Measurements from ENCODE around the gene SND1.

The SND1 gene

DNA sequence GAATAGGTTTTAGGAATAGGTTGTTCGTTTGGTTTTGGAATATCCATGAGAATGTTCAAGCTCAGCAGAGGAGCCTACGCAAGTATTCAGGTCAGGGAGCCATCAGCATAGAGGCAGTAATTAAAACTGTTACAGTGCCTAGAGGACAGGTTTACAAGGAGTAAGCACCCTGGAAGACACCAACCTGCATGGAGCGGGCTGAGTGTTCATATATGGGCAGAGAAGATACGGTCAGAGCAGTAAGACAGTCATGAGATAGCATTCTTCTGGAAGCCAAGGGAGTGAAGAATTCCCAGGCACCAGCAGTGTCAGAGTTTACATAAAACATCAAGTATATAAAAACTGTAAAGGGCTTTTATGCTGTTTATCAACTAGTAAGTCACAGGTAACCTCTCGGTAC lies 282.7 kb downstream of the SND1 start:
- H3K9ac ChIP-seq (ENCODE audit: low read length), result no peak overlapping the region
- H2AFZ ChIP-seq (ENCODE audit: low read length), result no peak overlapping the region
- H3K4me2 ChIP-seq (ENCODE audit: low read length), result no peak overlapping the region
- peaks cover 23% of the 10 kb centered on the region for H3K4me1 ChIP-seq (ENCODE audit: insufficient read depth, low read length, severe bottlenecking)
- no peaks in the 10 kb centered on the region for H4K20me1 ChIP-seq (ENCODE audit: insufficient read depth, low read length)
- no peak overlapping the region for H3K27ac ChIP-seq (ENCODE audit: low read depth, low read length, poor library complexity, severe bottlenecking)
- H3K27me3 ChIP-seq (ENCODE audit: insufficient read depth, low read length), result no peaks in the 10 kb centered on the region
- TF ChIP-seq, protein P1, sequence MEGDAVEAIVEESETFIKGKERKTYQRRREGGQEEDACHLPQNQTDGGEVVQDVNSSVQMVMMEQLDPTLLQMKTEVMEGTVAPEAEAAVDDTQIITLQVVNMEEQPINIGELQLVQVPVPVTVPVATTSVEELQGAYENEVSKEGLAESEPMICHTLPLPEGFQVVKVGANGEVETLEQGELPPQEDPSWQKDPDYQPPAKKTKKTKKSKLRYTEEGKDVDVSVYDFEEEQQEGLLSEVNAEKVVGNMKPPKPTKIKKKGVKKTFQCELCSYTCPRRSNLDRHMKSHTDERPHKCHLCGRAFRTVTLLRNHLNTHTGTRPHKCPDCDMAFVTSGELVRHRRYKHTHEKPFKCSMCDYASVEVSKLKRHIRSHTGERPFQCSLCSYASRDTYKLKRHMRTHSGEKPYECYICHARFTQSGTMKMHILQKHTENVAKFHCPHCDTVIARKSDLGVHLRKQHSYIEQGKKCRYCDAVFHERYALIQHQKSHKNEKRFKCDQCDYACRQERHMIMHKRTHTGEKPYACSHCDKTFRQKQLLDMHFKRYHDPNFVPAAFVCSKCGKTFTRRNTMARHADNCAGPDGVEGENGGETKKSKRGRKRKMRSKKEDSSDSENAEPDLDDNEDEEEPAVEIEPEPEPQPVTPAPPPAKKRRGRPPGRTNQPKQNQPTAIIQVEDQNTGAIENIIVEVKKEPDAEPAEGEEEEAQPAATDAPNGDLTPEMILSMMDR (IDR thresholded peaks at IDR 0.05; ENCODE audit: low read length), result no peak
- TF ChIP-seq EZH2 (IDR thresholded peaks at IDR 0.05; ENCODE audit: borderline replicate concordance, low read length), result no peak
- H3K79me2 ChIP-seq (ENCODE audit: insufficient read depth, low read length), result no peaks in the 10 kb centered on the region
- H3K4me3 ChIP-seq (ENCODE audit: low read depth, low read length, poor library complexity, severe bottlenecking), result no peak overlapping the region
- no peaks in the 10 kb centered on the region for H3F3A ChIP-seq (ENCODE audit: insufficient read depth, low read length)
- H3K36me3 ChIP-seq (ENCODE audit: insufficient read depth, low read length), result peaks cover 56% of the 10 kb centered on the region
- no peaks in the 10 kb centered on the region for H3K9me2 ChIP-seq (ENCODE audit: low read depth, low read length)
- no peaks in the 10 kb centered on the region for H3K9me3 ChIP-seq (ENCODE audit: low read length)

DNA sequence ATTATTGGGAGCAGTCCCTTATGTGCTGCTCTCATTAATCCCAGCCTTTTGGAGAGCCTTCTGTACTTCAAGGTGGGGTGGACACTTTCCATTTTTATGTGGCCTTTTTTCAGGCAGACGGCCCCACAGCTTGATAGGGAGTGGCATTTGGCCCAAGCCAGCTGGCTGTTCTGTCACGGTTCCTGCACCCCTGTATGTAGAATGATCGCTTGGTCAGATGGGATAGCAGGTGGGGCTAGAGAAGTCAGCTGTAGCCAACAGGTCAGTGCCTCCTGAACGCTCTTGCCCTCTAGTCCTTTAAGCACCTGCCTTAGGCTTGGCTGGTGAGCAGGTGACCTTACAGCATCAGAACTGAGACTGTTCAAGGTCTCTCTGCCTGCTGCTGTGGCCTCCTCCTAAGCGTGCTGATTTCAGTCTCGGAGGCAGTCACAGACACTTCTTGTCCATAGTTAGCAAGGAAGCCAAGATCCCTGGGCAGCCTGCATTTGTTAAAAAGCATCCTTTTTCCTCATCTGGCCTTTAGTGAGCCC lies 283.9 kb downstream of the SND1 start:
- TF ChIP-seq EZH2 (IDR thresholded peaks at IDR 0.05; ENCODE audit: borderline replicate concordance, low read length), result no peak
- TF ChIP-seq, protein P1 (IDR thresholded peaks at IDR 0.05; ENCODE audit: low read length), result no peak
- no peaks in the 10 kb centered on the region for H4K20me1 ChIP-seq (ENCODE audit: insufficient read depth, low read length)
- peak overlapping the region; percentile 9 for H3K27ac ChIP-seq (ENCODE audit: low read depth, low read length, poor library complexity, severe bottlenecking)

DNA sequence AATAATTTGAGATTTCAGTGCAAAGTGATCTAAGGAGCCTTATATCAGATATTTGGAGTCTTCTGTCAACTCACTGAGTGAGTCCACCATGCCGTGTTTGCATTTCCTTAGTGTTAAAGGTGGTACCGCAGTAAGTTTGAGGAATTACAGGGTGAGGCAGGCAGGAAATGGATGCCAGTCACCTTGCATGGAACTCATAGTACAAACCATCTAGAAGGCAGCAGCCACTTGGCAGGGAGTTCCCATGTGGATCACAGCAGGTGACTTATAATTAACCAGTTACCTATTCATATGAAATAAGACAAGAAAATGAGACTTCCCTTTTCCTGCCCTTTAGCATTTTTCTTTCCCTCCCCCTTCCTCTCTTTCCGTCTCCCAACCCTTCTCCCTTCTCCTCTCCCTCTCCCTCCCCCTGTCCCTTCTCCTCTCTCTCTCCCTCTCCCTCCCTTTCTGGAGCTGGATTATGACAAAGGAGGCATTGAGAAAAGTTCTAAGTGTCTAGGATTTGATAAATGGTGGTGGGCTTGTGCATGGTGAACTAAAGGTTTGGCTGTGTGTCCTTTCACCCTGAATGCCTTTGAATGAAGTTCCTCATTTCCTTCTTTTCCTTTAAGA lies 285.2 kb downstream of the SND1 start:
- Histone ChIP-seq H3K4me2 (ENCODE audit: low read length) (no peak overlapping the region), H3K9ac (ENCODE audit: low read length) (no peak overlapping the region), H3K79me2 (ENCODE audit: insufficient read depth, low read length) (no peaks in the 10 kb centered on the region), H2AFZ (ENCODE audit: low read length) (no peak overlapping the region), H3F3A (ENCODE audit: insufficient read depth, low read length) (no peaks in the 10 kb centered on the region), H3K27me3 (ENCODE audit: insufficient read depth, low read length) (no peaks in the 10 kb centered on the region), H3K4me1 (ENCODE audit: insufficient read depth, low read length, severe bottlenecking) (peaks cover 18% of the 10 kb centered on the region), H4K20me1 (ENCODE audit: insufficient read depth, low read length) (no peaks in the 10 kb centered on the region), H3K9me2 (ENCODE audit: low read depth, low read length) (no peaks in the 10 kb centered on the region), H3K9me3 (ENCODE audit: low read length) (no peaks in the 10 kb centered on the region), H3K4me3 (ENCODE audit: low read depth, low read length, poor library complexity, severe bottlenecking) (no peak overlapping the region), H3K27ac (ENCODE audit: low read depth, low read length, poor library complexity, severe bottlenecking) (no peak overlapping the region), H3K36me3 (ENCODE audit: insufficient read depth, low read length) (peaks cover 44% of the 10 kb centered on the region)
- TF ChIP-seq EZH2 (IDR thresholded peaks at IDR 0.05; ENCODE audit: borderline replicate concordance, low read length), result no peak
- TF ChIP-seq, protein P1 (IDR thresholded peaks at IDR 0.05; ENCODE audit: low read length), result no peak

More for the DNA sequence above, 283.9 kb downstream of the SND1 start:
- Histone ChIP-seq H3K27me3 (ENCODE audit: insufficient read depth, low read length) (no peaks in the 10 kb centered on the region), H2AFZ (ENCODE audit: low read length) (no peak overlapping the region), H3K9me3 (ENCODE audit: low read length) (no peaks in the 10 kb centered on the region), H3K4me2 (ENCODE audit: low read length) (no peak overlapping the region), H3K4me1 (ENCODE audit: insufficient read depth, low read length, severe bottlenecking) (peaks cover 12% of the 10 kb centered on the region), H3K9me2 (ENCODE audit: low read depth, low read length) (no peaks in the 10 kb centered on the region), H3F3A (ENCODE audit: insufficient read depth, low read length) (no peaks in the 10 kb centered on the region), H3K4me3 (ENCODE audit: low read depth, low read length, poor library complexity, severe bottlenecking) (no peak overlapping the region), H3K9ac (ENCODE audit: low read length) (no peak overlapping the region), H3K36me3 (ENCODE audit: insufficient read depth, low read length) (peaks cover 56% of the 10 kb centered on the region), H3K79me2 (ENCODE audit: insufficient read depth, low read length) (no peaks in the 10 kb centered on the region)

All from OCI-LY1 (cell line).